Vagina (tissue), 2 donors: Measurements from ENCODE around the gene PUS1.
"Not testable (repeated sequence)": the region's sequence is repeated elsewhere in the genome, so short reads cannot be mapped to it uniquely, and the experiment has no call there.

ENCODE experiments used
- POLR2A ChIP-seq, 2 donors: fragments of 450-650 bp; IDR thresholded peaks; one replicate each; pipeline ENCODE4 v1.6.1; 2017; ENCODE audit warnings: antibody characterized with exemption in 2 of 2, mild to moderate bottlenecking in 2 of 2, moderate library complexity in 2 of 2
- POLR2AphosphoS5 ChIP-seq, 2 donors: sonication (generic); formaldehyde crosslinking; IDR thresholded peaks; one replicate each; pipeline ENCODE4 v1.9.0; 2017; ENCODE audit warnings: antibody characterized with exemption in 2 of 2, mild to moderate bottlenecking in 2 of 2, low read depth in 1 of 2; ENCODE audit not compliant: insufficient read depth in 1 of 2
- TF ChIP-seq, protein P1 (sequence below), 3 experiments: fragments of 450-650 bp in 2 of 3; fragments of 200-600 bp in 1 of 3; sonication (generic) in 1 of 3; IDR thresholded peaks; one replicate each; pipeline ENCODE4 v1.5.1; 2017 to 2019; ENCODE audit warnings: antibody characterized with exemption in 3 of 3, mild to moderate bottlenecking in 2 of 3, moderate library complexity in 2 of 3

DNA sequence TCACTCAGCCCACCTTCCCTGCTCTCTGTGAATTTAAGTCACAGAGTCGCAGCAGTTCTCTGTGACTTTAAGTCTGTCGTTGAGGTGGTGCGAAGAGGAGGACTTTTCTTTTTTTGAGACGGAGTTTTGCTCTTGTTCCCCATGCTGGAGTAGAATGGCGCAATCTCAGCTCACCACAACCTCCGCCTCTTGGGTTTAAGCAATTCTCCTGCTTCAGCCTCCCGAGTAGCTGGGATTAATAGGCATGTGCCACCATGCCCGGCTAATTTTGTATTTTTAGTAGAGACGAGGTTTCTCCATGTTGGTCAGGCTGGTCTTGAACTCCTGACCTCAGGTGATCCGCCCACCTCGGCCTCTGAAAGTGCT lies 56.4 kb downstream of the PUS1 start:
- TF ChIP-seq, protein P1, sequence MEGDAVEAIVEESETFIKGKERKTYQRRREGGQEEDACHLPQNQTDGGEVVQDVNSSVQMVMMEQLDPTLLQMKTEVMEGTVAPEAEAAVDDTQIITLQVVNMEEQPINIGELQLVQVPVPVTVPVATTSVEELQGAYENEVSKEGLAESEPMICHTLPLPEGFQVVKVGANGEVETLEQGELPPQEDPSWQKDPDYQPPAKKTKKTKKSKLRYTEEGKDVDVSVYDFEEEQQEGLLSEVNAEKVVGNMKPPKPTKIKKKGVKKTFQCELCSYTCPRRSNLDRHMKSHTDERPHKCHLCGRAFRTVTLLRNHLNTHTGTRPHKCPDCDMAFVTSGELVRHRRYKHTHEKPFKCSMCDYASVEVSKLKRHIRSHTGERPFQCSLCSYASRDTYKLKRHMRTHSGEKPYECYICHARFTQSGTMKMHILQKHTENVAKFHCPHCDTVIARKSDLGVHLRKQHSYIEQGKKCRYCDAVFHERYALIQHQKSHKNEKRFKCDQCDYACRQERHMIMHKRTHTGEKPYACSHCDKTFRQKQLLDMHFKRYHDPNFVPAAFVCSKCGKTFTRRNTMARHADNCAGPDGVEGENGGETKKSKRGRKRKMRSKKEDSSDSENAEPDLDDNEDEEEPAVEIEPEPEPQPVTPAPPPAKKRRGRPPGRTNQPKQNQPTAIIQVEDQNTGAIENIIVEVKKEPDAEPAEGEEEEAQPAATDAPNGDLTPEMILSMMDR (IDR thresholded peaks at IDR 0.05): not testable (repeated sequence)
- not testable (repeated sequence) for TF ChIP-seq POLR2A (IDR thresholded peaks at IDR 0.05); POLR2AphosphoS5 (IDR thresholded peaks at IDR 0.05; ENCODE audit: insufficient read depth in 1 of 2, low read depth in 1 of 2)
